HepG2 (cell line): ENCODE measurements around the gene ARFGAP3. TPM values are rescaled to one million over a fixed set of nuclear protein-coding genes. Genes with fewer than 3 reads are reported as not detected.
A peak's percentile ranks its signal among the peaks of the same experiment; 100 is the strongest.

Experiments used
- EHMT2 ChIP-seq: fragments of 200-600 bp; sonication (generic); IDR thresholded peaks from 2 replicates; pipeline ENCODE4 v1.7.0; 2017; ENCODE audit warnings: antibody characterized with exemption, low read depth, low read length, borderline replicate concordance
- ETV5 ChIP-seq: IDR thresholded peaks from 2 replicates; pipeline ENCODE4 v1.6.1; 2018; ENCODE audit warnings: missing biosample characterization, missing genetic modification reagents, inconsistent platforms, borderline replicate concordance
- NBN ChIP-seq: fragments of 450-650 bp; conservative IDR thresholded peaks from 2 replicates; pipeline ENCODE4 v1.6.1; 2017
- SAFB2 ChIP-seq: sonication (generic); formaldehyde crosslinking; IDR thresholded peaks from 2 replicates; pipeline ENCODE4 v1.5.1; 2020; ENCODE audit warnings: missing genetic modification reagents, low read depth, mild to moderate bottlenecking, borderline replicate concordance
- TEF ChIP-seq: sonication (generic); formaldehyde crosslinking; IDR thresholded peaks from 2 replicates; pipeline ENCODE4 v1.5.0; 2020; ENCODE audit warnings: missing genetic modification reagents
- XRCC5 ChIP-seq: fragments of 200-400 bp; formaldehyde crosslinking; optimal IDR thresholded peaks from 2 replicates; pipeline ENCODE3; 2017; ENCODE audit warnings: mild to moderate bottlenecking, low read length
- ZMYM2 ChIP-seq: sonication (generic); formaldehyde crosslinking; IDR thresholded peaks from 2 replicates; pipeline ENCODE4 v1.8.0; 2022; ENCODE audit warnings: mild to moderate bottlenecking, missing genetic modification reagents
- ZNF546 ChIP-seq: sonication (generic); formaldehyde crosslinking; conservative IDR thresholded peaks from 2 replicates; pipeline ENCODE4 v1.8.1; 2023; ENCODE audit warnings: mild to moderate bottlenecking, missing genetic modification reagents
- ZNF710 ChIP-seq: sonication (generic); formaldehyde crosslinking; IDR thresholded peaks from 2 replicates; pipeline ENCODE4 v1.5.0; 2020; ENCODE audit warnings: mild to moderate bottlenecking, missing genetic modification reagents, borderline replicate concordance
- ZNF746 ChIP-seq: sonication (generic); formaldehyde crosslinking; IDR thresholded peaks from 2 replicates; pipeline ENCODE4 v1.8.0; 2022; ENCODE audit warnings: mild to moderate bottlenecking, missing genetic modification reagents
- ZSCAN9 ChIP-seq: IDR thresholded peaks from 2 replicates; pipeline ENCODE4 v1.6.1; 2016; ENCODE audit warnings: borderline replicate concordance
- polyA plus RNA-seq, 8 experiments: library from polyadenylated mRNA; depleted of rRNA in 3 of 8; stranded (reverse) in 7 of 8; unstranded in 1 of 8; fragments of >200 nt; fragmentation: Illumina TruSeq in 4 of 8; extraction: Trizol in 4 of 8; gene quantifications; 2 replicates each; pipeline versions ENCODE4 v1.2.1 to v1.2.3, GENCODE V29; 2011 to 2016; ENCODE audit warnings: low read depth in 4 of 8, missing spikeins in 1 of 8, mixed read lengths in 1 of 8; ENCODE audit not compliant: insufficient read depth in 1 of 8
- total RNA-seq, 5 experiments: library from RNA; depleted of rRNA; stranded (reverse); fragments of >200 nt; fragmentation: Illumina TruSeq; extraction: Trizol; gene quantifications; 2 replicates each; pipeline ENCODE4 v1.2.3, GENCODE V29; 2016; ENCODE audit warnings: low read depth in 1 of 5
- TF ChIP-seq, protein P1 (sequence below): sonication (generic); formaldehyde crosslinking; IDR thresholded peaks from 2 replicates; pipeline ENCODE4 v1.8.1; 2023; ENCODE audit warnings: mild to moderate bottlenecking, inconsistent platforms, moderate library complexity, missing genetic modification reagents, borderline replicate concordance
- TF ChIP-seq, protein P2 (sequence below): sonication (generic); formaldehyde crosslinking; IDR thresholded peaks from 2 replicates; pipeline ENCODE4 v1.4.0; 2020; ENCODE audit warnings: missing genetic modification reagents, borderline replicate concordance
- TF ChIP-seq, protein P3 (sequence below): sonication (generic); formaldehyde crosslinking; IDR thresholded peaks from 2 replicates; pipeline ENCODE4 v1.4.0; 2020; ENCODE audit warnings: mild to moderate bottlenecking, missing genetic modification reagents
- TF ChIP-seq, protein P4 (sequence below): sonication (generic); formaldehyde crosslinking; conservative IDR thresholded peaks from 2 replicates; pipeline ENCODE4 v1.8.0; 2022; ENCODE audit warnings: low read depth, missing genetic modification reagents
- TF ChIP-seq, protein P5 (sequence below): sonication (generic); formaldehyde crosslinking; IDR thresholded peaks from 2 replicates; pipeline ENCODE4 v1.8.0; 2022; ENCODE audit warnings: mild to moderate bottlenecking, missing genetic modification reagents, moderate library complexity

The ARFGAP3 gene
- total and polyA plus RNA-seq, 2 of the 13 experiments (the other 11 are each of a cell fraction or from before 2014, with no cell fraction given) = 41.7 to 61.6 TPM

- TF ChIP-seq, protein P1, sequence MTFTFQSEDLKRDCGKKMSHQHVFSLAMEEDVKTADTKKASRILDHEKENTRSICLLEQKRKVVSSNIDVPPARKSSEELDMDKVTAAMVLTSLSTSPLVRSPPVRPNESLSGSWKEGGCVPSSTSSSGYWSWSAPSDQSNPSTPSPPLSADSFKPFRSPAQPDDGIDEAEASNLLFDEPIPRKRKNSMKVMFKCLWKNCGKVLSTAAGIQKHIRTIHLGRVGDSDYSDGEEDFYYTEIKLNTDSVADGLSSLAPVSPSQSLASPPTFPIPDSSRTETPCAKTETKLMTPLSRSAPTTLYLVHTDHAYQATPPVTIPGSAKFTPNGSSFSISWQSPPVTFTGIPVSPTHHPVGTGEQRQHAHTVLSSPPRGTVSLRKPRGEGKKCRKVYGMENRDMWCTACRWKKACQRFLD (CRISPR knock-in tag) = no peak
- TF ChIP-seq ZNF746 (CRISPR knock-in tag) (no peak), XRCC5 (peak; percentile 54), ZMYM2 (CRISPR knock-in tag) (0 out of 2 replicates have a peak, but pooled peaks have one; percentile 31), EHMT2 (no peak), ZNF546 (CRISPR knock-in tag) (no peak), TEF (no peak), ZSCAN9 (CRISPR knock-in tag) (no peak), SAFB2 (CRISPR knock-in tag) (no peak; the same call in 1 of the 2 replicates), ETV5 (CRISPR knock-in tag) (peak; percentile 37; the same call in 1 of the 2 replicates), NBN (no peak), ZNF710 (CRISPR knock-in tag) (0 out of 2 replicates have a peak, but pooled peaks have one; percentile 28)
- TF ChIP-seq, protein P2, sequence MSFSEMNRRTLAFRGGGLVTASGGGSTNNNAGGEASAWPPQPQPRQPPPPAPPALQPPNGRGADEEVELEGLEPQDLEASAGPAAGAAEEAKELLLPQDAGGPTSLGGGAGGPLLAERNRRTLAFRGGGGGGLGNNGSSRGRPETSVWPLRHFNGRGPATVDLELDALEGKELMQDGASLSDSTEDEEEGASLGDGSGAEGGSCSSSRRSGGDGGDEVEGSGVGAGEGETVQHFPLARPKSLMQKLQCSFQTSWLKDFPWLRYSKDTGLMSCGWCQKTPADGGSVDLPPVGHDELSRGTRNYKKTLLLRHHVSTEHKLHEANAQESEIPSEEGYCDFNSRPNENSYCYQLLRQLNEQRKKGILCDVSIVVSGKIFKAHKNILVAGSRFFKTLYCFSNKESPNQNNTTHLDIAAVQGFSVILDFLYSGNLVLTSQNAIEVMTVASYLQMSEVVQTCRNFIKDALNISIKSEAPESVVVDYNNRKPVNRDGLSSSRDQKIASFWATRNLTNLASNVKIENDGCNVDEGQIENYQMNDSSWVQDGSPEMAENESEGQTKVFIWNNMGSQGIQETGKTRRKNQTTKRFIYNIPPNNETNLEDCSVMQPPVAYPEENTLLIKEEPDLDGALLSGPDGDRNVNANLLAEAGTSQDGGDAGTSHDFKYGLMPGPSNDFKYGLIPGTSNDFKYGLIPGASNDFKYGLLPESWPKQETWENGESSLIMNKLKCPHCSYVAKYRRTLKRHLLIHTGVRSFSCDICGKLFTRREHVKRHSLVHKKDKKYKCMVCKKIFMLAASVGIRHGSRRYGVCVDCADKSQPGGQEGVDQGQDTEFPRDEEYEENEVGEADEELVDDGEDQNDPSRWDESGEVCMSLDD (CRISPR knock-in tag) = peak; percentile 36; the same call in 1 of the 2 replicates
- TF ChIP-seq, protein P3, sequence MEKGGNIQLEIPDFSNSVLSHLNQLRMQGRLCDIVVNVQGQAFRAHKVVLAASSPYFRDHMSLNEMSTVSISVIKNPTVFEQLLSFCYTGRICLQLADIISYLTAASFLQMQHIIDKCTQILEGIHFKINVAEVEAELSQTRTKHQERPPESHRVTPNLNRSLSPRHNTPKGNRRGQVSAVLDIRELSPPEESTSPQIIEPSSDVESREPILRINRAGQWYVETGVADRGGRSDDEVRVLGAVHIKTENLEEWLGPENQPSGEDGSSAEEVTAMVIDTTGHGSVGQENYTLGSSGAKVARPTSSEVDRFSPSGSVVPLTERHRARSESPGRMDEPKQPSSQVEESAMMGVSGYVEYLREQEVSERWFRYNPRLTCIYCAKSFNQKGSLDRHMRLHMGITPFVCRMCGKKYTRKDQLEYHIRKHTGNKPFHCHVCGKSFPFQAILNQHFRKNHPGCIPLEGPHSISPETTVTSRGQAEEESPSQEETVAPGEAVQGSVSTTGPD (CRISPR knock-in tag) = peak; percentile 76
- TF ChIP-seq, protein P4, sequence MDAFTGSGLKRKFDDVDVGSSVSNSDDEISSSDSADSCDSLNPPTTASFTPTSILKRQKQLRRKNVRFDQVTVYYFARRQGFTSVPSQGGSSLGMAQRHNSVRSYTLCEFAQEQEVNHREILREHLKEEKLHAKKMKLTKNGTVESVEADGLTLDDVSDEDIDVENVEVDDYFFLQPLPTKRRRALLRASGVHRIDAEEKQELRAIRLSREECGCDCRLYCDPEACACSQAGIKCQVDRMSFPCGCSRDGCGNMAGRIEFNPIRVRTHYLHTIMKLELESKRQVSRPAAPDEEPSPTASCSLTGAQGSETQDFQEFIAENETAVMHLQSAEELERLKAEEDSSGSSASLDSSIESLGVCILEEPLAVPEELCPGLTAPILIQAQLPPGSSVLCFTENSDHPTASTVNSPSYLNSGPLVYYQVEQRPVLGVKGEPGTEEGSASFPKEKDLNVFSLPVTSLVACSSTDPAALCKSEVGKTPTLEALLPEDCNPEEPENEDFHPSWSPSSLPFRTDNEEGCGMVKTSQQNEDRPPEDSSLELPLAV = no peak
- TF ChIP-seq, protein P5, sequence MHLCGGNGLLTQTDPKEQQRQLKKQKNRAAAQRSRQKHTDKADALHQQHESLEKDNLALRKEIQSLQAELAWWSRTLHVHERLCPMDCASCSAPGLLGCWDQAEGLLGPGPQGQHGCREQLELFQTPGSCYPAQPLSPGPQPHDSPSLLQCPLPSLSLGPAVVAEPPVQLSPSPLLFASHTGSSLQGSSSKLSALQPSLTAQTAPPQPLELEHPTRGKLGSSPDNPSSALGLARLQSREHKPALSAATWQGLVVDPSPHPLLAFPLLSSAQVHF (CRISPR knock-in tag) = no peak
These were observed 51.8 kb downstream of the ARFGAP3 start (continued) for GRCh38 chr22:42805016-42805997.
